GM19023 (cell line): ENCODE data around the gene TNFRSF18.
"Not testable (repeated sequence)": the region's sequence is repeated elsewhere in the genome, so short reads cannot be mapped to it uniquely, and the experiment has no call there.

ENCODE experiments used
- ATAC-seq: cut with Tn5 transposase; IDR thresholded peaks from one replicate; pipeline ENCODE4 v1.9.1; 2021; ENCODE audit warnings: mild to moderate bottlenecking, moderate library complexity; ENCODE audit not compliant: unreplicated experiment

Gene TNFRSF18

DNA sequence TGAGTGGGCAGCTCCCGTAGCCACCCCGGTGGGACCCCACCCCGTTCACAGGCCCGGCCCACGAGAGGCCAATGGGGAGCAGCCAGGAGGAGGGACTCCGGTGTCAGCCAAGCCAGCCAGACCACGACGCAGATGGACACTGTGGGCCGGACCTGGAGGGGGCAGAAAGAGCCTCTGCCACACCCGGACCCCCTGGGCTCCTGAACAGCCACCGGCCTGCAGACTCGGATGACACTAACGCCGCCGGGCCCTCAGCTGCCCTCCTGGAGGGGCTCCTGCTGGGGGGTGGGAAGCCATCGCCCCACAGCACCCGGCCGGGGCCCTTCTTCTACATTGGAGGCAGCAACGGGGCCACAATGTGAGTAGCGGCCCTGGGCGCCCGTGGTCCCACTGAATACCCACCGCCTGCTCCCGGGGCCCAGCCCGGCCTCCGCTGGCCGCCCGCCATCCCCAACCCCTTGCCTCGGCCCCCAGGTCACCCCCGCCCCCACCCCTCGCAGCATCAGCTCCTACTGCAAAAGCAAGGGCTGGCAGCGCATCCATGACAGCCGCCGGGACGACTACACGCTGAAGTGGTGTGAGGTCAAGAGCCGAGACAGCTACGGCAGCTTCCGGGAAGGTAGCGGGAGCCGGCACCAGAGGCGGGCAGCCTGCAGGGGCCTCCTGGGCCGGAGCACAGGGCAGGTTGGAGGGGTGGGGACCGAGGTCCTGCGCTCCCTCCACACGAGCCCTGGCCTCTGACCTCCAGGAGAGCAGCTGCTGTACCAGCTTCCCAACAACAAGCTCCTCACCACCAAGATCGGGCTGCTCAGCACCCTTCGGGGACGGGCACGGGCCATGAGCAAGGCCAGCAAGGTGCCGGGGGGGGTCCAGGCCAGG lies 26.2 kb downstream of the TNFRSF18 start:
- ATAC-seq, result no peak

- ATAC-seq, result no peak
Measured at GRCh38 chr1:1179346-1179982, 26.9 kb downstream of the TNFRSF18 start.

GRCh38 chr1:1178794-1179331 lies 27.5 kb downstream of the TNFRSF18 start:
- ATAC-seq, result no peak

DNA sequence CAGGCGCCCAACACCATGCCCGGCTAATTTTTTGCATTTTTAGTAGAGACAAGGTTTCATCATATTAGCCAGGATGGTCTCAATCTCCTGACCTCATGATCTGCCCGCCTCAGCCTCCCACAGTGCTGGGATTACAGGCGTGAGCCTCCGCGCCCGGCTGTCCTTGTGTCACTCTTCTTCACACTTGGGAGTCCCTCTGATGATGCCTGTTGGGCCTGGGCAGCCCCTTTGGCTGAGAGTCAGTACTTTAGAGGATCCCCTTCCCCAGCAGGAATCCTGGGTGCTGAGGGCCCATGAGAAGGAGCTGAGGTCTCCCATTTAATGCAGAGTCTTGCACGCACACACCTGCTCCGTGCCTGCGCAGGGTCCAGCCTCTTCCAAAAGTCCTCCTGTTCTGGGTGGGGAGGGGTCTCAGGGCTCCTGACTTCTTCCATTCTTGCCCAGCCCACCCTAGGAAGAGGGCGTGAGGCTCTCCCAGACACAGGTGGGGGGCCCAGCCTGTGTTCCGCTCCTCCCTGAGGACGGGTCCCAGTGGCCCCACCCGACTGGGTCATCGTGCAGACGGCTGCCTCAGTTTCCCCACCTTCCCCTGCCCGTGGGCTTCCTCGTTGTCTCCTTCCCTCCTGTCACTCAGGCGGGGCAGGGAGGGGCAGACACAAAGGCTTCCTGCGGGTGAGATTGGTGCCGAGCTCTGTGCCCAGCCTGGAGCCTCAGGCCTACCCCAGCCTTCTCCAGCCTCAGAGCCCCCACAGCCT lies 28.8 kb downstream of the TNFRSF18 start:
- ATAC-seq, result no peak

DNA sequence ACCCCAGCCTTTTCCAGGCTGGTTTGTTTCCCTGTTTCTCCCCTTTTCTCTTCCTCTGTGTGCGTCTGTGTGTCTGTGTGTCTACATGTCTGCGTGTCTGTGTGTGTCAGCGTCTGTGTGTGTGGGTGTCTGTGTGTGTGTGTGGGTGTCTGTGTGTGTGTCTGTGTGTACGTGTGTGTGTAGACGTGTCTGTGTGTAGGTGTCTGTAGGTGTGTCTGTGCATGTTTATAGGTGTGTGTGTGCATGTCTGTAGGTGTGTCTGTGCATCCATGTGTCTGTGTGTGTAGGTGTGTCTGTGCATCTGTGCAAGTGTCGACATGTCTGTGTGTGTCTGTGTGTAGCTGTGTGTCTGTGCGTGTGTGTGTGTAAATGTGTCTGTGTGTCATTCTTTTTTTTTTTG lies 29.5 kb downstream of the TNFRSF18 start:
- no peak for ATAC-seq

GRCh38 chr1:1176063-1176761 lies 30.2 kb downstream of the TNFRSF18 start:
- ATAC-seq, result not testable (repeated sequence)

DNA sequence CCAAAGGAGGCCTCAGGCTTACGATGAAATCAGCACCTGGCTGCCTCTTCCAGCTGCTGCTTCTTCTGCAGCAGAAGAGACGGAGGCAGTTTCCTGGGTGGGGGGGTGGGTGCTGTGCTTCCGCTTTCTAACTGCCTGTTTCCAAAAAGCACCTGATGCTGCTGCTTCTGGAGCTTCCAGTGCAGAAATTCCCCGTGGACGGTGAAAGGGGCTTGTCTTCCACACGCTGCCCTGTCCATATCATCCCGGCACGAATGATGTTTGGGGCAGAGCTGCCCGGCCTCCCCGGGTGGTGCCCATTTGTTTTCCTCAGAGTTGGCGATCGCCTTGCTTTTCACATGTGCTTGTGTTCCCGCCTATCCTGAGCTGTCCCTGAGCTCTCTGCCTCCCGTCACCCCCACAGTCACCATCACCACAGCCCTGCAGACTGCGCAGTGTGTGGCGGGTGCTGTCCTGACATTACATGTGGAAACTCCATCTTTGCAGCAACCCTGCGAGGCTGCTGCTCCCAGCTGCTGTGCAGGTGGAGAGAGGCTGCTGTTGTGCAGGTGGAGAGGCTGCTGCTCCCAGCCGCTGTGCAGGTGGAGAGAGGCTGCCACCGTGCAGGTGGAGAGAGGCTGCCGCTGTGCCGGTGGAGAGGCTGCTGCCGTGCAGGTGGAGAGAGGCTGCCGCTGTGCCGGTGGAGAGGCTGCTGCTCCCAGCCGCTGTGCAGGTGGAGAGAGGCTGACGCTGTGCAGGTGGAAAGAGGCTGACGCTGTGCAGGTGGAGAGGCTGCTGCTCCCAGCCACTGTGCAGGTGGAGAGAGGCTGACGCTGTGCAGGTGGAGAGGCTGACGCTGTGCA lies 30.9 kb downstream of the TNFRSF18 start:
- ATAC-seq, result no peak

GRCh38 chr1:1173793-1174415 lies 32.5 kb downstream of the TNFRSF18 start, which contains the start of gene TTLL10:
Gene TTLL10, plus strand, starts transcription at chr1:1173880. Its CDS starts 5,336 bp downstream, at chr1:1179216.
- ATAC-seq, result no peak

DNA sequence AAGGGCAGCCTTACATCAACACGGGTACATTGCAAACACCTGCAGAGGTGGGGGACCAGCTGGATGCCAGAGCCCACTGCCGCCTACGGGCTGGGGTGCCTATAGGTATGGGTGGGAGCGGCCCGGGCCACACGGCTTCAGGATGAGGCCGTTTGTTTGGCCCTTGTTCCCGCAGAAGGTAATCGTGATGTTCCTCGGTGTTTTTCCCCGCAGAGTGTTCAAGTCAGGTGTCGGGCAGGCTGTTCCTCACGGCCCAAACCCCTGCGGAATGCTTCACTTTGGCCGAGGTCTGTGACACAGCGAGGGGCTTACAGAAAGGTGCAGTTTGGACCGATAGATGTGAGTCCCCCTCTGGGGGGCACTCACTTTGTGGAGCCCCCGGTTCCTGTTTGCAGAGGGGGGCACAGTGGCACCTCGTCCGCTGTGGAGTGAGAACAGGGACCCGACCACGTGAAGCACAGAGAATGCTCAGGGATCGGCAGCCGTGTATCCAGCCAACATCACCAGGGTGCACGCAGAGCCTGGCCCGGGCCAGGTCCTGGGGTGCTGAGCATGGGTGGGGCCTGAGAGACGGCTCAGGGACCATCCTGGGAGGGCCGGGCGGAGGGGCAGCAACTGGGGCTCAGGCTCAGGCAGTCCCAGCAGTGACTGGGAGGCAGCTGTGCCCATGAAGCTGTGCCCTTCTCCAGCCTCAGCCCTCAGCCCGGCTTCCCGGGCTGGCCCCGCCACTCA lies 33.2 kb downstream of the TNFRSF18 start:
- ATAC-seq, result no peak

- no peak for ATAC-seq
Measured at GRCh38 chr1:1171546-1172340, 34.6 kb downstream of the TNFRSF18 start.

DNA sequence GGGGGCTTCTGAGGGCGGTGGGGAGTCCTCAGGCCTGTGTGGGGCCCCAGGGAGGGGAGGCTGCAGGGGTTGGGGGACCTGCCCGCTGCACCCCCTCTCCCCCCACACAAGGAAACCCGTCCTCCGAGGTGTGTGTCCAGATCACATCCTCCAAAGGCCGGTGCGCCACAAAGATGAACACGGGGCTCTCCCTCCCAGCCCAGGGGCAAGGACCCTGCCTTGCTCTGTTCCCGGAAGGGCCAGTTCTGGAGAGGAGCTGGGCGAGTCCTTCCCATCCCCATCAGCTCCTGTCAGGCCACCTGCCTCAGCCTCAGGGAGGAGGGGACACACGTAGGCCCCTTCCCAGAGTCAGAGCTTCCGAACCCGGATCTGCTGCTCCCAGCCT lies 35.2 kb downstream of the TNFRSF18 start:
- no peak for ATAC-seq

DNA sequence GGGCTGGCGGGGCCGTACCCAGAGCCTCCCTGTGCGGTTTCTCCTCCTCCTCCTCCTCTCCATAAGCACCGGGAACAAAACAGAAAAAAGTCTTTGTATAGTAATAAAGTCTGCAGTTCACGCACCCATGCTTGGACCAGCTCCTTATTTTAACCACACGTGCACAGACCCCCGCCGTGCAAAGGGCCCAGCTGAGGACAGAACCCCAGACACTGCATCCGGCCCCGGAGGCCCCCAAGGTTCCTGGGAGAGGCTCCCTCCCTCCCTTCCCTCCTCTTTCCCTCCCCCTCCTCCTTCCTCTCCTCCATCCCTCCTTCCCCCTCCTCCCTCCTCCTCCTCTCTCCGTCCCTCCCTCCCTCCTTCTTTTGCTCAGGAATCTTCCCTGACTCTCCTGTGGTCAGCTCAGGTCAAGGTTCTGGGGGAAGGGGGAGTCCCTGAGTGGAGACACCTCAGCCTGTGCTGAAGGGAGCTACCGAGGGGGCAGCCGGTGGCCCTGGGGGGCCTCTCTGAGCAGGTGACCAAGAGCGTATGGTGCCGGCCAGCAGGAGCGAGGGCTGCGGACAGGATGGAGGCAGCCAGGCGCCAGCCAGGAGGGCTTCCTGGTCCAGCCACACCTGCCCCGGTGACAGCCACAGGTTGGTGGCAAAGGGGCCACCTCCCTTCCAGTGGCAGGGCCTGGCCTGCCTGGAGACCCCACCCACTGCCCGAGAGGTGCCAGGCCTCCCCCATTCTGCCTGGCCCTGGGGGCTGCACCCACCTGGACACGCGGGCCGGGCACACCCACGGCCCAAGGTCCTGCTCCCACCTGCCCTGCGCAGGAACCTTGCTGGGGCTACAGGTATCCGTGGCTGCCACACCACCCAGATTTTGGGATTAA lies 35.9 kb downstream of the TNFRSF18 start:
- no peak for ATAC-seq

DNA sequence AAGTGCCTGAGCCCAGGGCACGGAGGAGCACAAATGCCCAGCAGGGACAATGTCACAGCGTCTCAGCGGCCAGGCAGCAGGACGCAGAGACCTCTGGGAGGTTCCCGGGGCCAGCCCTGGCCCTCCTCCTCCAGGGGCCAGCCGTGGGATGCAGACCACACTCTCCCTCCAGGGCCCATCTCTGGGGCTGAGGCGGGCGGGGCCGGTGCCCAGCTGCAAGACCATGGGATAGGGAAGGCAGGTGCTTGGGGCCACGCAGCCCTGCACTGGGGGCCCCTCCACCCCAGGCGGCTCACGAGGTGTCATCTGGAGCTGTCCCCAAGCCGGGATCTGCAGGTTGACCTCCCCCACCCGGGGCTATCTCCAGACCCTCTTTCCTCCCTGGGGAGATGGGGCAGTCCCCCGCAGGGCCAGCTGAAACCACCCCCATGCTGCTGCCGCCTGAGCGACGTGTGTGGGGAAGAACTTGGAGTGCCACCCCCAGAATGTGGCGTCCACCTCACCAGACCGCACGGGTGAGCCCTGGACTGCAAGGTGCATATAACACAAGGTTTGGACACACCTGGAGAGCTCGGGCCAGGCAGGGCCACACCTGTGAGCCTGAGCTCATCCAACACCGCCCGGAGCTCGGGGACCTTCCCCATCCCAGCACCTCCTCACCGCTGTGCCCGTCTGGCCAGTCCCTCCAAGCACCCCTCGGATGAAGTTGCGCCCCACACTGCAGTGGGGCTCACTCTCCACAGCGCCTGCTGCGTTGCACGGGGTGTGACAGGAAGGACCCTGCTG lies 36.8 kb downstream of the TNFRSF18 start:
- ATAC-seq, result no peak

- ATAC-seq, result no peak
Measured at GRCh38 chr1:1168451-1169411, 37.7 kb downstream of the TNFRSF18 start.
